CD4-positive, alpha-beta T cell treated with Interleukin-4 for 4 hours (primary cell): ENCODE data around the gene PARP16.

Experiments
- DNase-seq: peaks from one replicate; pipeline ENCODE4 v3.0.0-alpha.2; 2020

The PARP16 gene

DNA sequence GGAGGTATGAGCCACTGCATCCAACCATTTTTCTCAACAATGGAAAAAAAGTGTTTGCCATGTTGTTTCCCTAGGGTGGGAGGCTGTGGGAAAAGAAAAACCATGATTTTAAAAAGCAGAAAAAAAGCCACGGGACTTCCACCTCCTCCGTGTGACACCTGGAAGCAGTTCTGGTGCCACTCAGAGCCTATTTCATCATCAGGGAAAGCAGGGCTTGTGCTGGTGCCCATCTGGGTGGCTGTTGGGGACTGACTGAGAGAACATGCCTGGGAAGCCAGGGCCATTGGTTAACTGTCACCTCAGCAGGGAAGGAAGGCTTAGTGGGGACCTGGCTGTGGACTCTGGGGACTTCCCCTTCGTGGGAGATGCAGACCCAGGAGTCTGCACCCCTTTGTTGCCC is 25.1 kb upstream of the PARP16 start:
- DNase-seq = no peak

DNA sequence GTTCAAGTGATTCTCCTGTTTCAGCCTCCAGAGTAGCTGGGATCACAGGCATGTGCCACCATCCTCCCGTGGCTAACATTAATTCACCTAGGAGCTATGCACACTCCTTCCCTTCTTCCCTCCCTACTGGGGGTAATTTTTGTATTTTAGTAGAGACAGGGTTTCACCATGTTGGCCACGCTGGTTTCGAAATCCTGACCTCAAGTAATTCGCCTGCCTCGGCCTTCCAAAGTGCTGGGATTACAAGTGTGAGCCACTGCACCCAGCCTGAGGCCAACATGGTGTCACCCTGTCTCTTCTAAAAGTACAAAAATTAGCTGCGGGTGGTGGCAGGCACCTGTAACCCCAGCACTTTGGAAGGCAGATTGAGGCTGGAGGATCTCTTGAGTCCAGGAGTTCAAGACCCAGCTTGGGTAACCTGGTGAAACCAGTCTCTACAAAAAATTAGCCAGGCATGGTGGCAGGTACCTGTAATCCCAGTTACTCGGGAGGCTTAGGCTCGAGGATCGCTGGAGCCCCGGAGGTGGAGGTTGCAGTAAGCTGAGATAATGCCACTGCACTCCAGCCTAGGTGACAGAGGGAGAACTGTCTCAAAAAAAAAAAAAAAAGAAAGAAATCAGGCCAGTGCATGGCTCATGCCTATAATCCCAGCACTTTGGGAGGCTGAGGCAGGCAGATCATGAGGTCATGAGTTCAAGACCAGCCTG is 23.9 kb upstream of the PARP16 start:
- DNase-seq = no peak

DNA sequence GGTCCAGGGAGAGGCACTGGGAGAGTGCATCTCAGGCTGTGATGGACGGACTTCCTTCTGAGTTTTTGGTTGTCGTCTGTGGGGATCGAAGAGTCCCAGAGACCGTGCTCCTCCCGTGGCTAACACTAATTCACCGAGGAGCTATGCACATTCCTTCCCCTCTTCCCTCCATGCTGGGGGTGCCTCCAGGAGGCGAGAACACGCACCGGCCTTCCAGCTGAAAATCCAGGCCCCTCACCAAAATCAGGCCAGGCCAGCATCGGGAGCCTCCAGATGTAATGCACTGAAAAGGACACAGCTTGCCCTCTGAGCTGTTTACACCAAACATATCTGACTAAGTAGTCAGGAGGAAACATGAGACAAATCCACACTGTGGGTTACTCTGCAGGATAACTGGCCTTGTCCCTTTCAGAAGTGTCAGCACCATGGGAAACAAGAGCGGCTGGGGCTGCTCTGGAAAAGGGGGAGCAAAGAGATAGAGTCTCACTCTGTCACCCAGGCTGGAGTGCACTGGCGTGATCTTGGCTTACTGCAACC is 23.3 kb upstream of the PARP16 start:
- DNase-seq = no peak

GRCh38 chr15:65307978-65308377 is 21.3 kb upstream of the PARP16 start:
- no peak for DNase-seq

DNA sequence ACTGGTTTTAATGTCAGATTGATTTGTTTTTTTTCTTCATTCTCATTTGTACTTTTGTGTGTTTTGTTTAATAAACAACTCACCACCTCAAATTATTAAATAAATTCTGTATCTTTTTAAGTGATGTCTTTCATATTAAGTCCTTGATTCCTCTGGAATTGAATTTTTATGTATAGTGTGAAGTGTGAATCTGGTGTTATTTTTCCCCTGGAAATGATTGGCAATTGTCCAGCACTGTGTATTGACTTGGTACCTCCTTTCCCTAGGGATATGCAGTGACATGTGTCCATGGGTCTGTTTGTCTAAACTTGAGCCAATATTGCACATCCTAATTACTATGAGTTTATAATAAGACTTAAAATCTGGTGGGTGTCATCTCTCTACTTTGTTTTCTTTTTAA is 19.9 kb upstream of the PARP16 start:
- DNase-seq = no peak

DNA sequence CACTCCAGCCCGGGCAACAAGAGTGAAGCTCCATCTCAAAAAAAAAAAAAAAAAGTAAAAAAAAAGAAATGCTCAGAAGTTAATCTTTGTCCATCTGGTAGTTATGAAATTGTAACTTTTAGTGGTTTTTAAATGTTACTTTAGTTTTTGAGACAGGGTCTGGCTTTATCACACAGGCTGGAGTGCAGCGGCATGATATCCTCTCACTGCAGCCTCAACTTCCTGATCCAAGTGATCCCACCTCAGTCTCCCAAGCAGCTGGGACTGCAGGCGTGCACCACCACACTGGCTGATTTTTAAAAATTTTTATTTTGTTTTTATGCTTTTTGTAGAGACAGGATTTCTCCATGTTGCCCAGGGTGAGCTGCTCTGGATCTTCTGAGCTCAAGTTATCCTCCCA is 19.1 kb upstream of the PARP16 start:
- DNase-seq = no peak

DNA sequence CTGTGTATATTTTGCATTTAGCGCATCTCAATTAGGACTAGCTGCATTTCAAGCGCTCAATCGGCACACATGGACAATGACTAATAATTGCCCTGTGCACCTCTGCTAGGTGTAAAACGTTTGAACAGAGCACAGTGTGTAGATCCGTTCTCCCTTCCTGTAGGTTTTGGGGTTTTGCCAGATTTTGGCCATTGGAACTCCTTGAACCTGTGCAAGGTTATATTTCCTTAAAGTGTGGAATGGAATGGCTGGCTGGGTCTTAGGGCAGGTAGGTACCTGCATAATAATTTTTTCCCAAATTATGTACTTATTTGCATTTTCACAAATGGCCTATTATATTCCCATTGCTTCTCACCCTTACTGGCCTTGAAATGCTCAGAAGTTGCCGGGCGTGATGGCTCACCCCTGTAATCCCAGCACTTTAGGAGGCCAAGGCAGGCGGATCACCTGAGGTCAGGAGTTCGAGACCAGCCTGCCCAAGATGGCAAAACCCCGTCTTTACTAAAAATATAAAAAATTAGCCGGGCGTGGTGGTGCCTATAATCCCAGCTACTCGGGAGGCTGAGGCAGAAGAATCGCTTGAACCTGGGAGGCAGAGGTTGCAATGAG is 18.6 kb upstream of the PARP16 start:
- no peak for DNase-seq

DNA sequence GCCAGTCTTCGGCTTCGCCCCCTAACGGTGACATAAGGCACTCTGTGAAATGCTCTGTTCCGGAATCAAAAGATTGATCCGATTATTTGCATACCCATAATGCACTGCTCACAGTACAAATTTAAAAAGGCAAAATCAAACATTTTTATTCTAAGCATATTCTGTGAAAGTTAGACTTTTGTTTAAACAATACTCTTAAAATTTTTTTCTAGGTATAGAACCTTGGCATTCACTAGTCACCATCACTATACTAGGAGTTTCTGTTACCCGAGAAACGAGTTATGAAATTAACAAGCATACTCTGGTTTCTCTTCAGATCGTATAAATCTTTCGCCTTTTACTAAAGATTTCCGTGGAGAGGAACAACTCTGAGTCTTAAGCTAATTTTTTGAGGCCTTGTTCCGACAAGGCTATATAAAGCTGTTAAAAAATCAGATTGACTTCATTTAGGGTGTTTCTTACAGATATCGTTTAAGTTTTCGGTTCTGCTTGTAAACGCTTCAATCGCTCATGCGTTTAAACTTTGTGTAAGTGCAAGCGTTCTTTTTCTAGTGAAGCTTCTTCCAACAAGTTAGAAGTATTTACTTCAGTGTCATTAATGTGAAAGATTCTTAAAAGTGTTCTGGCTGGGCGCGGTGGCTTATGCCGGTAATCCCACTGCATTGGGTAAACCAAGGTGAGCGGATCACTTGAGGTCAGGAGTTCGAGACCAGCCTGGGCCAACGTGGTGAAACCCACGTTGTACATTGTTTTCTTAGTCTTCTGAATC is 17.9 kb upstream of the PARP16 start, which contains the start of gene RNU5B-1:
Gene RNU5B-1, plus strand, starts transcription at position 297 of the 769 bp plus-strand sequence.
- peak; percentile 90 for DNase-seq

- no peak for DNase-seq
Observed at GRCh38 chr15:65303687-65304380, 17.2 kb upstream of the PARP16 start.

DNA sequence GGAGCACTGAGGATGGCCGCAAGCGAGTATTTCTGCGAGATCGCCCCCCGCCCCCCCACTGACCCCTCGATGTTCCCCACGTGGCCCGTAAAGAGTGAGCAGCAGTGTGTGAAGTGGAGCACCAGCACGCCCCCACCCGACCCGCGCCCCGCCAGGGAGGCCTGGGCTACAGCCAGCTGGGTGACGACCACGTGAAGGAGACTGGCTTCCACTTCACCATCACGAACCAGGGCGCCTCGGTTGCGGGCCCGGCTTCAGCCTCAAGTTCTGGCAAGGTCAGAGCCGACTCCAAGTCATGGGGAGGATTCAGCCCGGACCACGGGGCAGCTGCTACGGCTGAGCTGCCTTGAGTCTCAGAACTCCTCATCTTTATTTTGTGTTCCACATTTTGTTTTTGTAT is 15.4 kb upstream of the PARP16 start:
- DNase-seq = no peak

- DNase-seq = no peak
Observed at GRCh38 chr15:65300924-65301441, 14.3 kb upstream of the PARP16 start.

DNA sequence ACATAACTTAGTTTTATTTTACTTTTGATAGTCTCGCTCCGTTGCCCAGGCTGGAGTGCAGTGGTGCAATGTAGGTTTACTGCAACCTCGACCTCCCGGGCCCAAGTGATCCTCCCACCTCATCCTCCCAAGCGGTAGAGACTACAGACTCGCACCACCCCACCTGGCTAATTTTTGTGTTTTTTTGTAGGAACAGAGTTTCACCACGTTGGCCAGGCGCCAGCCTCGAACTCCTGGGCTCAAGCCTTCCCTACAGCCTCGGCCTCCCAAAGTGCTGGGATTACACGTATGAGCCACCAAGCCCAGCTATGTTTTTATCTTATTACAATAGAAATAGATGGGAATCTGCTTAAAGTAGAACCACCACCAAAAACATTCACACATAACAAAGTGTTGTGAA is 12.0 kb upstream of the PARP16 start:
- DNase-seq = no peak

- DNase-seq = no peak
Observed at GRCh38 chr15:65292938-65293518, 6.3 kb upstream of the PARP16 start.

GRCh38 chr15:65290228-65290627 is 3.5 kb upstream of the PARP16 start:
- DNase-seq = no peak

GRCh38 chr15:65289261-65289854 is 2.7 kb upstream of the PARP16 start:
- no peak for DNase-seq

- no peak for DNase-seq
Observed at GRCh38 chr15:65287520-65287855, 805 bp upstream of the PARP16 start.

DNA sequence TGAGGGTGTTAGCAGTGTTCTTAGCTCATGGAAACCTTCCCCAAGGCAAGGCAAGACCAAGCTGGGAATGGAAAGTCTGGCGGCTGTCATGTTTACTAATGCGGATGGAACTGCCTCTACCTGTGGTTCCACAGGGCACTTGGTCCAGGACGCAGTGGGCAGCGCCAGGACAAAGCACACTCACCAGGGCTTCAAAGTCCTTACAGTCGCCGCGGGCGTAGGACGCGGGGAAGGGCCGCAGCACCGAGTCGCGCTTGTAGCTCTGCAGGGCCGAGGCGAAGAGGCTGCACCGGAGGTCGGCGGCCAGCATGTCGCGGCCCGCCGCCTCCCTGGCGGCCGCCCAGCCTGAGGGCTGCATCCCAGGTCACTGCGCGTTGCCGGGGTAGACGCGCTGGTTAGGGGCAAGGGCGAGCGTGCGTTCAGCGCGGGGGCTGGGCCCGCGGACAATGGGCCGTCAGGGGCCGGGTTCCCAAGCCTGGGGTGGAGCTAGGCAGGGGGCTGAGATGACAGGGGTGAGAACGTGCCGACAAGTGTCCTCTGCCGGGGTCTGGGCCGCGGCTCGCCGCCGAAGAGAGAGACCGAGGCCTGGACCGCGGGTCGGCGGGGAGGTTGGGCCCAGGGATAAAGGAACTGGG is 497 bp downstream of the PARP16 start:
- no peak for DNase-seq

GRCh38 chr15:65285291-65286068 is 1.2 kb downstream of the PARP16 start:
- no peak for DNase-seq

DNA sequence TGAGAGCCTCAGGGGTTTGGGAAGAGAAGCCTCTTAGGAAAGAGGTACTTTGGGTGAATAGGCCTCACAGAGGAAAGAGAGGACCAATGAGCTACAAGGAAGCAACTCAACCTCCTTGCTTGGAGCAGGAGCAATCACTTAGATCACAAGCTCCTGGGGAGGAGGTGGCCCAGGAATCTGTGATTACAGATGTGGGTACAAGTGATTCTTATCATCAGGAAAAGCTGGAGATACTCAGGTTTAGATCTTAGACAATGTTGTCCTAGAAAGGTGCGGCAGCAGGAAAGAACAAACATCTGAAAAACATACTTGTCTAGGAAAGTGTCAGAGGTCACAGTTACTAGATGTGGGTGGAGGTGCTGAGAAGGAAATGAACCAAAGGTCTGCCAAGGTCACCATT is 8.2 kb downstream of the PARP16 start:
- DNase-seq = no peak

GRCh38 chr15:65277015-65277414 is 9.7 kb downstream of the PARP16 start:
- no peak for DNase-seq

DNA sequence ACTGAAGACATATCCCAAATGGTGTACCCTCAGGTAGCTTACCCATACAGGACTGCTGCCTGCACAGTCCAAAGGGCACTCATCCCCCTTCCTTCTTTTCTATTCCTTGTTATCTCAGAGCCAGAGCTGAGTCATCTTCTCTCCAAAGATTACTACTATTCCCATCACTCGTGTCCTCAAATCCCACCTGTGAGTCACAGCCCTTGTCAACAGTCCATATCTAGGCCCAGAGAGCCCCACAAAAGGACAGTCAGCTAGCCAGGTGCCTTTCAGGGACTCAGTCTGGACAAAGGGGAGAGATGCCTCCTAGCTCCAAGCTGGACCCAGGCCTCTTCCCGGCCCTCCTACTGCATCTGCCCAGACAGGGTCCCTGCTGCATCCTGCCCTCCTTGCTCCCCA is 11.0 kb downstream of the PARP16 start:
- DNase-seq = no peak
